Retinal pigment epithelial cell (primary cell): Measurements from ENCODE around the gene SCUBE1.

Experiments
- DNase-seq: peaks from one replicate; pipeline ENCODE4 v3.0.0-alpha.2; 2010; ENCODE audit warnings: low read depth
- H3K4me3 ChIP-seq: 2 replicates; pipeline ENCODE4 v1.5.1; 2011; ENCODE audit warnings: mild to moderate bottlenecking, low read length, control low read depth, moderate library complexity
- TF ChIP-seq, protein P1 (sequence below): conservative IDR thresholded peaks from 2 replicates; pipeline ENCODE4 v1.5.1; 2011; ENCODE audit warnings: low read depth, low read length, control low read depth, inconsistent platforms

The SCUBE1 gene

DNA sequence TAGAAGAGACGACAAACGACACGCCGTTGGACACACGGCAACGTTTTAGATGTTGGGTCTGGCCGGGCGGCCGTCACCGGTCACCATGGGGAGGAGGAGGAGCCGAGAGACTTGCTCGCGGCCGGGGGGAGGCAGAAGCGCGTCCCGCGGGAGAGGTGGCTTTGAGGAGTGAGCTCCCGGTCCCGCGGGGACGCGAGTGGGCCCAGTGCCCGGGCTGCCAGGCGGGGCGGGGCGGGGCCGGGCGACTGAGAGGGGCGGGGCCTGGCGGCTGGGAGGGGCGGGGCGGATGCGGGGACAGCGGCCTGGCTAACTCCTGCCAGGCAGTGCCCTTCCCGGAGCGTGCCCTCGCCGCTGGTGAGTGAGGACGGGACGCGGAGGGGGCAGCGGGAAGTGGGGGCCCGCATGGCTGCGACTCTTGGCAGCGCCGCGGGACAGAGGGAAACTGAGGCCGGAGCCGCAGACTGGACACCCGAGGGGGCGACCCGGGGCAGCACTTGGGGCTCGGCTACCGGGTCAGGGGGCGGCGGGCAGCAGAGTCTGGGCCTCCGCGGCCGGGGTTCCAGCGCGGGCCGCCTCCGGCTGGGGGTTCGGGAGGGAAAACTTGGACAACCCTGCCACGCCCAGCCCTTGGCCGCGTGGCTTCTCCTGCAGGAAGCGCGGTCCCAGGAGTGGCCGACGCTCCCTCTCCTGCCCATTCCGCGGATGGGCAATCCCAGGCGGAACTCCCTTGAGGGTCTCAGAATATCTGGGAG is 191.7 kb downstream of the SCUBE1 start, which contains the start of gene TSPO:
TSPO (plus strand) TSS at position 309 of the 752 bp plus-strand sequence. CDS start 7,680 bp downstream, outside the sequence.
- TF ChIP-seq, protein P1, sequence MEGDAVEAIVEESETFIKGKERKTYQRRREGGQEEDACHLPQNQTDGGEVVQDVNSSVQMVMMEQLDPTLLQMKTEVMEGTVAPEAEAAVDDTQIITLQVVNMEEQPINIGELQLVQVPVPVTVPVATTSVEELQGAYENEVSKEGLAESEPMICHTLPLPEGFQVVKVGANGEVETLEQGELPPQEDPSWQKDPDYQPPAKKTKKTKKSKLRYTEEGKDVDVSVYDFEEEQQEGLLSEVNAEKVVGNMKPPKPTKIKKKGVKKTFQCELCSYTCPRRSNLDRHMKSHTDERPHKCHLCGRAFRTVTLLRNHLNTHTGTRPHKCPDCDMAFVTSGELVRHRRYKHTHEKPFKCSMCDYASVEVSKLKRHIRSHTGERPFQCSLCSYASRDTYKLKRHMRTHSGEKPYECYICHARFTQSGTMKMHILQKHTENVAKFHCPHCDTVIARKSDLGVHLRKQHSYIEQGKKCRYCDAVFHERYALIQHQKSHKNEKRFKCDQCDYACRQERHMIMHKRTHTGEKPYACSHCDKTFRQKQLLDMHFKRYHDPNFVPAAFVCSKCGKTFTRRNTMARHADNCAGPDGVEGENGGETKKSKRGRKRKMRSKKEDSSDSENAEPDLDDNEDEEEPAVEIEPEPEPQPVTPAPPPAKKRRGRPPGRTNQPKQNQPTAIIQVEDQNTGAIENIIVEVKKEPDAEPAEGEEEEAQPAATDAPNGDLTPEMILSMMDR: no peak
- H3K4me3 ChIP-seq: peak within 1 kb of the TSS; percentile 60
- DNase-seq: no peak

DNA sequence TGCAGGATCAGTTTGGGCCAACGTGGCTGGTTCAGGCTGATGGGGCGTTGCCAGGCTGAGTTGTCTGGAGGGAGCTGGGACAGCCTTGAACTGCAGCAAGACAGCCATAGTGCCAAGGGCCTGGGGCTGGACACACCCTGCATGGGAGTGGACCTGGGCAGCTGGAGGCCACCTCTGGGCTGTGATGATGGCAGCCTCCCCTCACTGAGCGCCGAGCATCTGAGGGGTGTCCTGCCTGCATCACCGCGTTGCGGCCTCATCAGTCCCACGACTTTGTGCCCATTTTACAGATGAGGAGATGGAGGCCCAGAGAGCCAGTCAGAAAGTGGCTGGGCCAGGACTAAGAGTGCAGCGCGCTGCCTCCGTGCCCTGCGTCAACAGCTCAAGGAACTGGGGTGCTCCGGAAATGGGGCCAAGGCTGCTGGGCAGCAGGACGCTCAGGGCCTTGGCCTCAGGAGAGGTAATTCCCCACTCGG is 192.4 kb downstream of the SCUBE1 start:
- DNase-seq: no peak
- TF ChIP-seq, protein P1: no peak
- peak overlapping the region; percentile 60 for H3K4me3 ChIP-seq

DNA sequence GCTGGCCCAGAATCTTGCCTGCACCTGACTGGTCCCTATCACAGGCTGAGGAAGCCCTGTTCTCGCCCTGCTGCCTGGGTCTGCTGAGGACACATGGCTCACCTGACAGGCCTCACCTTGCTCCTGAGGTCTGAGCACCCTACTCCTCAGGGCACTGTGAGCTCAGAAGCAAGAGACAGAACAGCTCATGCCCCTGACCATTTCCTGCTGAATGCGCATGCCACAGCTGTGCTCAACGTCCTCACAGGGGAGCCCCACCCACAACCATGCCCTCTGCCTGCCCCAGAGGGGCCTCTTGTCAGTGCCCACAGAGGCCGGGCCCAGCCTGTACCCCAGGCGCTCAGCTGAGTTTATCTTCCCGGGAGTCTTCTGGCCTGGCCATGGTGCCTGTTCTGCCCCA is 194.6 kb downstream of the SCUBE1 start:
- TF ChIP-seq, protein P1: no peak
- H3K4me3 ChIP-seq: no peak overlapping the region
- no peak for DNase-seq

DNA sequence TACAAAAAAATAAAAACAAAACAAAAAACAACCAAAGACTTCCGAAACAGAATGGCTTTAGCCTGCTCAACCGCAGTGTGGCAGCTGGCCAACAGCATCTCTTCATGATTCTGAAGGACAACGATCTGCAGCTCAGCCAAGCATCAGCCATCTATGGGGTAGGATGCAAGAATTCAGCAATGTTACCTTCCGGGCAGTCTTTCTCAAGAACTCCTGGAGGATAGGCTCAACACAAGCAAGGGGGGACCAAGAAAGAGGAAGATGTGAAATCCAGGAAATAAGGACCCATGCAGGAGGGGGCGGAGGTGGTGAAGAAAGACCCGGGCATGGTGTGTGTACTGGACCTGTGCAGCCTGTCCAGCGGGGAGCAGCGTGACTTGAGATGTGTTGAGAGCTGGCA is 195.4 kb downstream of the SCUBE1 start:
- TF ChIP-seq, protein P1: no peak
- no peak for DNase-seq
- no peak overlapping the region for H3K4me3 ChIP-seq
